T-helper 2 cell treated with Interferon-gamma antibody and Interleukin-4, amounts not matched to agents 5 μg/mL and 100 μg/mL, for 36 hours (primary cell): ENCODE results near the gene TBC1D10A.

Experiments
- DNase-seq: peaks from one replicate; pipeline ENCODE4 v3.0.0; 2021; ENCODE audit warnings: low spot score
- H3K27ac Mint-ChIP-seq: one replicate; pipeline ENCODE4 v1.8.0; 2021; ENCODE audit warnings: mild to moderate bottlenecking, mixed read lengths
- H3K27me3 Mint-ChIP-seq: one replicate; pipeline ENCODE4 v1.8.0; 2021; ENCODE audit warnings: low read depth, mixed read lengths
- H3K36me3 Mint-ChIP-seq: one replicate; pipeline ENCODE4 v1.8.0; 2021; ENCODE audit warnings: low read depth, mixed read lengths
- H3K4me1 Mint-ChIP-seq: one replicate; pipeline ENCODE4 v1.8.0; 2021; ENCODE audit warnings: low read depth, mixed read lengths
- H3K4me3 Mint-ChIP-seq: one replicate; pipeline ENCODE4 v1.8.0; 2022; ENCODE audit warnings: mild to moderate bottlenecking, moderate library complexity, mixed read lengths
- H3K9me3 Mint-ChIP-seq: one replicate; pipeline ENCODE4 v1.8.0; 2021; ENCODE audit warnings: mixed read lengths

The TBC1D10A gene

GRCh38 chr22:30321461-30321860, 5.3 kb downstream of the TBC1D10A start:
- Mint-ChIP-seq H3K36me3 (peaks cover 53% of the 10 kb centered on the region), H3K27me3 (no peaks in the 10 kb centered on the region), H3K4me1 (peaks cover 67% of the 10 kb centered on the region), H3K9me3 (no peaks in the 10 kb centered on the region), H3K27ac (no peak overlapping the region), H3K4me3 (no peak overlapping the region)
- DNase-seq, result no peak

GRCh38 chr22:30320021-30320556, 6.7 kb downstream of the TBC1D10A start:
- no peaks in the 10 kb centered on the region for H3K27me3 Mint-ChIP-seq
- H3K9me3 Mint-ChIP-seq, result no peaks in the 10 kb centered on the region
- H3K36me3 Mint-ChIP-seq, result peaks cover 55% of the 10 kb centered on the region
- no peak overlapping the region for H3K4me3 Mint-ChIP-seq
- peaks cover 73% of the 10 kb centered on the region for H3K4me1 Mint-ChIP-seq
- H3K27ac Mint-ChIP-seq, result peak overlapping the region; percentile 39
- DNase-seq, result no peak

- no peak for DNase-seq
- Mint-ChIP-seq H3K4me1 (peaks cover 72% of the 10 kb centered on the region), H3K27me3 (no peaks in the 10 kb centered on the region), H3K36me3 (peaks cover 54% of the 10 kb centered on the region), H3K27ac (peak overlapping the region; percentile 54), H3K4me3 (peak overlapping the region; percentile 18), H3K9me3 (no peaks in the 10 kb centered on the region)
These were observed 7.8 kb downstream of the TBC1D10A start for GRCh38 chr22:30318799-30319419.

GRCh38 chr22:30317778-30318177, 9.0 kb downstream of the TBC1D10A start:
- DNase-seq, result no peak
- Mint-ChIP-seq H3K4me3 (no peak overlapping the region), H3K4me1 (peaks cover 70% of the 10 kb centered on the region), H3K36me3 (peaks cover 51% of the 10 kb centered on the region), H3K27ac (peak overlapping the region; percentile 53), H3K27me3 (no peaks in the 10 kb centered on the region), H3K9me3 (no peaks in the 10 kb centered on the region)

GRCh38 chr22:30315962-30316576, 10.7 kb downstream of the TBC1D10A start:
- peaks cover 56% of the 10 kb centered on the region for H3K36me3 Mint-ChIP-seq
- H3K9me3 Mint-ChIP-seq, result no peaks in the 10 kb centered on the region
- H3K27ac Mint-ChIP-seq, result peak overlapping the region; percentile 76
- no peaks in the 10 kb centered on the region for H3K27me3 Mint-ChIP-seq
- H3K4me1 Mint-ChIP-seq, result peaks cover 82% of the 10 kb centered on the region
- peak overlapping the region; percentile 49 for H3K4me3 Mint-ChIP-seq
- DNase-seq, result no peak

GRCh38 chr22:30314915-30315314, 11.8 kb downstream of the TBC1D10A start:
- H3K36me3 Mint-ChIP-seq, result peaks cover 54% of the 10 kb centered on the region
- peaks cover 87% of the 10 kb centered on the region for H3K4me1 Mint-ChIP-seq
- H3K9me3 Mint-ChIP-seq, result no peaks in the 10 kb centered on the region
- peak overlapping the region; percentile 71 for H3K27ac Mint-ChIP-seq
- H3K27me3 Mint-ChIP-seq, result no peaks in the 10 kb centered on the region
- peak; percentile 60 for DNase-seq
- peak overlapping the region; percentile 43 for H3K4me3 Mint-ChIP-seq

GRCh38 chr22:30313527-30314363, 13.0 kb downstream of the TBC1D10A start:
- DNase-seq, result no peak
- Mint-ChIP-seq H3K4me3 (peak overlapping the region; percentile 28), H3K9me3 (no peaks in the 10 kb centered on the region), H3K27ac (peak overlapping the region; percentile 76), H3K36me3 (peaks cover 47% of the 10 kb centered on the region), H3K4me1 (peaks cover 83% of the 10 kb centered on the region), H3K27me3 (no peaks in the 10 kb centered on the region)

- H3K4me3 Mint-ChIP-seq, result peak overlapping the region; percentile 54
- peak; percentile 46 for DNase-seq
- peaks cover 83% of the 10 kb centered on the region for H3K4me1 Mint-ChIP-seq
- no peaks in the 10 kb centered on the region for H3K27me3 Mint-ChIP-seq
- H3K27ac Mint-ChIP-seq, result peak overlapping the region; percentile 88
- peaks cover 49% of the 10 kb centered on the region for H3K36me3 Mint-ChIP-seq
- no peaks in the 10 kb centered on the region for H3K9me3 Mint-ChIP-seq
These were observed 14.7 kb downstream of the TBC1D10A start for GRCh38 chr22:30312053-30312452.

- Mint-ChIP-seq H3K9me3 (no peaks in the 10 kb centered on the region), H3K27me3 (no peaks in the 10 kb centered on the region), H3K36me3 (peaks cover 48% of the 10 kb centered on the region), H3K4me1 (peaks cover 87% of the 10 kb centered on the region), H3K4me3 (peak overlapping the region; percentile 85), H3K27ac (peak overlapping the region; percentile 95)
- DNase-seq, result no peak
These were observed 15.6 kb downstream of the TBC1D10A start for GRCh38 chr22:30310881-30311771.

GRCh38 chr22:30309951-30310741, 16.6 kb downstream of the TBC1D10A start:
- peak overlapping the region; percentile 95 for H3K27ac Mint-ChIP-seq
- H3K4me1 Mint-ChIP-seq, result peaks cover 87% of the 10 kb centered on the region

GRCh38 chr22:30308518-30309230, 18.1 kb downstream of the TBC1D10A start:
- peaks cover 90% of the 10 kb centered on the region for H3K4me1 Mint-ChIP-seq
- H3K27ac Mint-ChIP-seq, result peak overlapping the region; percentile 91
- no peak for DNase-seq
- no peaks in the 10 kb centered on the region for H3K9me3 Mint-ChIP-seq
- H3K27me3 Mint-ChIP-seq, result no peaks in the 10 kb centered on the region
- peaks cover 40% of the 10 kb centered on the region for H3K36me3 Mint-ChIP-seq
- peak overlapping the region; percentile 86 for H3K4me3 Mint-ChIP-seq

More at GRCh38 chr22:30309951-30310741, 16.6 kb downstream of the TBC1D10A start:
- H3K4me3 Mint-ChIP-seq, result peak overlapping the region; percentile 85
- peaks cover 39% of the 10 kb centered on the region for H3K36me3 Mint-ChIP-seq
- H3K27me3 Mint-ChIP-seq, result no peaks in the 10 kb centered on the region
- no peak for DNase-seq
- H3K9me3 Mint-ChIP-seq, result no peaks in the 10 kb centered on the region

GRCh38 chr22:30308093-30308492, 18.6 kb downstream of the TBC1D10A start:
- peak overlapping the region; percentile 86 for H3K4me3 Mint-ChIP-seq
- peak overlapping the region; percentile 91 for H3K27ac Mint-ChIP-seq
- peaks cover 45% of the 10 kb centered on the region for H3K36me3 Mint-ChIP-seq
- no peaks in the 10 kb centered on the region for H3K27me3 Mint-ChIP-seq
- H3K9me3 Mint-ChIP-seq, result no peaks in the 10 kb centered on the region
- H3K4me1 Mint-ChIP-seq, result peaks cover 93% of the 10 kb centered on the region
- no peak for DNase-seq
